ENCODE data around the gene PAWR.

- TF ChIP-seq CTCF (IDR thresholded peaks at IDR 0.05 in 4 of 5, conservative IDR thresholded peaks at IDR 0.05 in 1 of 5) (no peak), POLR2A (IDR thresholded peaks at IDR 0.05) (no peak)
Observed at GRCh38 chr12:79696416-79696815, 5.7 kb upstream of the PAWR start.

Data from gastrocnemius medialis (tissue), 4 donors.